Stimulated activated naive CD4-positive, alpha-beta T cell (primary cell): ENCODE data around the gene ITGBL1.

ENCODE experiments used
- DNase-seq, 6 experiments: peaks; one replicate each; lab custom pipeline; 2025; lab: John Stamatoyannopoulos, UW

ITGBL1 gene

GRCh38 chr13:101451641-101452040, 834 bp upstream of the ITGBL1 start:
- DNase-seq = no peak

- DNase-seq = no peak
These were observed 1.3 kb downstream of the ITGBL1 start for GRCh38 chr13:101453784-101454201.

GRCh38 chr13:101454767-101455166, 2.3 kb downstream of the ITGBL1 start:
- DNase-seq = no peak

GRCh38 chr13:101455863-101456262, 3.4 kb downstream of the ITGBL1 start:
- DNase-seq = no peak

- DNase-seq = no peak
These were observed 4.7 kb downstream of the ITGBL1 start for GRCh38 chr13:101457176-101457575.

- no peak for DNase-seq
These were observed 13.4 kb downstream of the ITGBL1 start for GRCh38 chr13:101465877-101466276.

GRCh38 chr13:101467415-101467814, 14.9 kb downstream of the ITGBL1 start:
- no peak for DNase-seq

- DNase-seq = no peak
These were observed 21.0 kb downstream of the ITGBL1 start for GRCh38 chr13:101473458-101473857.

- DNase-seq = no peak
These were observed 22.0 kb downstream of the ITGBL1 start for GRCh38 chr13:101474419-101474957.

- DNase-seq = no peak
These were observed 23.1 kb downstream of the ITGBL1 start for GRCh38 chr13:101475536-101475935.

- no peak for DNase-seq
These were observed 28.9 kb downstream of the ITGBL1 start for GRCh38 chr13:101481421-101481820.

- DNase-seq = no peak
These were observed 34.4 kb downstream of the ITGBL1 start for GRCh38 chr13:101486708-101487437.

GRCh38 chr13:101487438-101487830, 35.0 kb downstream of the ITGBL1 start:
- no peak for DNase-seq

- DNase-seq = no peak
These were observed 36.3 kb downstream of the ITGBL1 start for GRCh38 chr13:101488734-101489133.

- DNase-seq = no peak
These were observed 37.3 kb downstream of the ITGBL1 start for GRCh38 chr13:101489643-101490405.

- DNase-seq = no peak
These were observed 38.0 kb downstream of the ITGBL1 start for GRCh38 chr13:101490406-101491015.

GRCh38 chr13:101492251-101492910, 39.9 kb downstream of the ITGBL1 start:
- DNase-seq = no peak

GRCh38 chr13:101493541-101493940, 41.1 kb downstream of the ITGBL1 start:
- DNase-seq = no peak

- no peak for DNase-seq
These were observed 46.9 kb downstream of the ITGBL1 start for GRCh38 chr13:101499406-101499805.

GRCh38 chr13:101502618-101503017, 50.1 kb downstream of the ITGBL1 start:
- no peak for DNase-seq

- DNase-seq = no peak
These were observed 58.7 kb downstream of the ITGBL1 start for GRCh38 chr13:101511161-101511560.

GRCh38 chr13:101511766-101512165, 59.3 kb downstream of the ITGBL1 start:
- no peak for DNase-seq
